ENCODE results near the gene LEMD1.

Gene LEMD1

DNA sequence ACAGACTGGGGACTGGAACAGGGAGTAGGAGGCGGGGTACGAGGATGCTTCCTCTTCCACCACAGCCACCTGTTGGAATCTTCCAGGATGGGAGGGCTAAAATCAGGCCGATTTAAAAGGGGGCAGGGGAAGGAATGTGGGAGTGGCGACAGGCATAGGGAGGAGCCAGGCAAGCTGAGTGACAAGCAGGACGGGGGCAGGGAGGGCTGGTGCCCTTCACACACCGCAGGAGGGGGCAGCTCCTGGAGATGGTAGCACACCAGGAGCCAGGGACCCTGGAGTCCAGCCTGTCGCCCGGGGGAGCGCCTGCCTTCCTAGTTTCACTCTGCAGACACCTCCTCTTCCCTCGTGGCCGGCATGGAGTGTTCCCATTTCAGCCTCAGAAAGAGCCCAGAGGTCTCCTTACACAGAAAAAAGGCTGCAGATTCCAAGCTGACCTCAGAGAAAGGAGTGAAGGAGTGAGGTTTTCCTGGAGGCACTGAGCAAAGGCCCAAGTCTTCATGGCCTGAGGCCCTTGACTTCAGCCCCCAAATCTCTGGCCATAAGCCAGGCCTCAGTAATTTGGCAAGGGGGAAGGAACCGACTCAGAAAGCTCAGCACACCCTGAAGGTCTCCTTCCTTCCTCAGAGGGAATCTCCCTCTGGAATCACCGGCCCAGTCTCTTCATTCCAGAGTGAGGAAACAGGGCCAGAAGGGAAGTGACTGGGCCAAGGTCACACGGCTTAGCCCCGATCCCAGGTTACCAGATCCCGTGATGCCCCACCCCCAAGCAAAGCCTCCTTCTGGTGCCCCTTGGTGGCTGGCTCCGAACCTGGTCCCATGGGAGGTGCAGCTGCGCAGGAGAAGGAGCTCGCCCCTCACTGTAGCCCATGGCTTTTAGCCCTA is 25.8 kb upstream of the LEMD1 start:
- TF ChIP-seq, protein P1, sequence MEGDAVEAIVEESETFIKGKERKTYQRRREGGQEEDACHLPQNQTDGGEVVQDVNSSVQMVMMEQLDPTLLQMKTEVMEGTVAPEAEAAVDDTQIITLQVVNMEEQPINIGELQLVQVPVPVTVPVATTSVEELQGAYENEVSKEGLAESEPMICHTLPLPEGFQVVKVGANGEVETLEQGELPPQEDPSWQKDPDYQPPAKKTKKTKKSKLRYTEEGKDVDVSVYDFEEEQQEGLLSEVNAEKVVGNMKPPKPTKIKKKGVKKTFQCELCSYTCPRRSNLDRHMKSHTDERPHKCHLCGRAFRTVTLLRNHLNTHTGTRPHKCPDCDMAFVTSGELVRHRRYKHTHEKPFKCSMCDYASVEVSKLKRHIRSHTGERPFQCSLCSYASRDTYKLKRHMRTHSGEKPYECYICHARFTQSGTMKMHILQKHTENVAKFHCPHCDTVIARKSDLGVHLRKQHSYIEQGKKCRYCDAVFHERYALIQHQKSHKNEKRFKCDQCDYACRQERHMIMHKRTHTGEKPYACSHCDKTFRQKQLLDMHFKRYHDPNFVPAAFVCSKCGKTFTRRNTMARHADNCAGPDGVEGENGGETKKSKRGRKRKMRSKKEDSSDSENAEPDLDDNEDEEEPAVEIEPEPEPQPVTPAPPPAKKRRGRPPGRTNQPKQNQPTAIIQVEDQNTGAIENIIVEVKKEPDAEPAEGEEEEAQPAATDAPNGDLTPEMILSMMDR (IDR thresholded peaks at IDR 0.05; ENCODE audit: borderline replicate concordance, control extremely low read depth, extremely low read depth, insufficient read depth, missing control alignments): no peak
- in situ Hi-C loops (cut with MboI; ENCODE audit: low sequenced_read_pairs, unreplicated experiment): no loop called here
- no peak for DNase-seq (ENCODE audit: low spot score)

DNA sequence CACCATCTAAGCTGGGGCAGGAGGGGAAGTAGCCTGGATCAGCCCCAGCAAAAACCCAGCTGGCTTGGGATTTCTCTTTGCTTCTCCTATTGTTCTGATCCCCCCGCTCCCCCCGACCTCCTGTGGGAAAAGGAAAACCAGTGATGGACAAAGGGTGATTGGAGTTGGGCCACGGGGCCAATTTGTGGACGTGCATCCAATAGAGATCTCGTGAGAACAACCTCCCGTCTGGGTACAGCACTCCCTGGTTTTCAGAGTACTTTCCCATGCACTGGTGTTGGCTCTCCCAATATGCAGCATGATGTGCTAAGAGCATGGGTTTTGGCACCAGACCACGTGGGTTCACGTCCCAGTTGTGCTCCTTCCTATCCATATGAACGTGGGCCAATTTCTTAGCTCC is 25.0 kb upstream of the LEMD1 start:
- in situ Hi-C loops (cut with MboI; ENCODE audit: low sequenced_read_pairs, unreplicated experiment): no loop called here
- TF ChIP-seq, protein P1 (IDR thresholded peaks at IDR 0.05; ENCODE audit: borderline replicate concordance, control extremely low read depth, extremely low read depth, insufficient read depth, missing control alignments): no peak
- DNase-seq (ENCODE audit: low spot score): no peak

DNA sequence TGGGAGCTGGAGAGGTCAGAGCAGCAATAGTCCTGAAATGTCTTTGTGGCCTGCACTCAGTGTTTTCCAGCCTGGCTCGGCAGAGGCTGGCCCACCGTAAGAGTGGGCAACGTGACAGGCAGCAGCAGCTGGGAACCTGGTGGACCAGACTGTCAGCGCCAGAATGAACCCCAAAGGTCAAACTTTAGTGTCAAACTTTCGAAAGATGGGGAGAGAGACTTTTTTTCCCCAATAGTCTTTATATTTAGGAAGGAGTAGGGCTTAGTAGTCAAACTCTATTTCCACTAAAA is 23.7 kb upstream of the LEMD1 start:
- TF ChIP-seq, protein P1 (IDR thresholded peaks at IDR 0.05; ENCODE audit: borderline replicate concordance, control extremely low read depth, extremely low read depth, insufficient read depth, missing control alignments): no peak
- in situ Hi-C loops (cut with MboI; ENCODE audit: low sequenced_read_pairs, unreplicated experiment): no loop called here
- no peak for DNase-seq (ENCODE audit: low spot score)

DNA sequence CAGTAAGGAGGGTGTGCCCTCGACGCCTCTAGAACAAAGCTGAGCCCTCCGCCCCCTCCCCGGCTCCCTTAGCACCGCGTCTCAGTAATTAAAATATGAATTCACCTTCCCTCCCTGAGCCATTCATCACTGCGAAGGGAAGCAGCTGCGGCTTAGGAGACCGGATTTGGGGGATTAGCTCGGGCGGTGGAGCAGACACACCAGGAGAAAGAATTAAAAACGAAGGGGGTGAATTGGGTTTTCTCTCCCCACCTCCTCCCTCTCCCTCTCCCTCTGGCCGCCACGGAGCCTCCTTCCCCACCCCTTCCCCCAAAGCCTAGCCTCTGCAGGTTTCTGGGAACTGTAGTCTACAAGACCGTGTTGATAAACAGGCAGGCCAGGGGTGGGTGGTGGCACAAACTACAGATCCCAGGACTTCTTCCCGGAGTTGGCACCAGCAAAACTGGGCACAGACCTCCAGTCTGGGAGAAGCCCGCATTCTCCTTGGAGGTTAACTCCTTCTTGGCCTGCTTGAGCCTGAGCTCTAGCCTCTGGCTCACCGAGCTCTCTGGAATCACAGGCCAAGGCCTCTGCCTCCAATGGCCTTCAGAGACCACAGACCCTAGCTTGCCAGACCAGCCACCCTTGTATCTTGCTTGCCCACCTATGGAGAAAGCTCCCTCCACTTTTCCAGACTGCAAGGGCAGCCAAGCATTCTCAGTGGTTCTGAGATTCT is 23.2 kb upstream of the LEMD1 start:
- in situ Hi-C loops (cut with MboI; ENCODE audit: low sequenced_read_pairs, unreplicated experiment): no loop called here
- DNase-seq (ENCODE audit: low spot score): no peak
- TF ChIP-seq, protein P1 (IDR thresholded peaks at IDR 0.05; ENCODE audit: borderline replicate concordance, control extremely low read depth, extremely low read depth, insufficient read depth, missing control alignments): no peak

DNA sequence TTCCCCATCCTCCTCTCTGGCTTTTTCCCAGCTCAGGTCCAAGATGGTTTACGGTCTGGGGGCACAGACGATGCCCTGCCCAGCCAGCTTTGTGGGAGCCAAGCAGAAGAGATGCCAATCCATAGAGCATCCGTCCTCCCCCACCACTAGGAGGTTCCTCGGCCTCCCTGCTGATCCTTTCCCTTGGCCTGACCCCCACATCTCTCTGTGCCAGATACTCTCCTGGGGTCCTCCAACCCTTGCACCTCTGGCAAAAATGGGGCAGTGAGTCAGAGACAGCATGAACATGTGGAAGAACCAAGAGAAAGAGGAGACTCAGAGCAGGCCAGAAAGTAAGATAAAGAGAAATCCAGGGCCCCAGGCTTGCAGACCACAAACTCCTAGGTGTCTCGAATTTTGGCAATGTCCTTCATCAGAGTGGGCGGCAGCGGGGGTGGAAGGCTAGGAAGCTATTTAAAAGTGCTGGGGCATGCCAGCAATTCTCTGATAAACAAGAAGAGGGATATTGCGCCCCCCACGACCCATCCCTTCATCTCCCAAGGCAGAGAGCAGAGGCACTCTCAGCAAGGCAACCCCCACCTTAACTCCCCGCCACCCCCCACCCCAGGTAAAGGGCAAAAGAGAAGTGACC is 22.6 kb upstream of the LEMD1 start:
- TF ChIP-seq, protein P1 (IDR thresholded peaks at IDR 0.05; ENCODE audit: borderline replicate concordance, control extremely low read depth, extremely low read depth, insufficient read depth, missing control alignments): no peak
- in situ Hi-C loops (cut with MboI; ENCODE audit: low sequenced_read_pairs, unreplicated experiment): no loop called here
- DNase-seq (ENCODE audit: low spot score): no peak

DNA sequence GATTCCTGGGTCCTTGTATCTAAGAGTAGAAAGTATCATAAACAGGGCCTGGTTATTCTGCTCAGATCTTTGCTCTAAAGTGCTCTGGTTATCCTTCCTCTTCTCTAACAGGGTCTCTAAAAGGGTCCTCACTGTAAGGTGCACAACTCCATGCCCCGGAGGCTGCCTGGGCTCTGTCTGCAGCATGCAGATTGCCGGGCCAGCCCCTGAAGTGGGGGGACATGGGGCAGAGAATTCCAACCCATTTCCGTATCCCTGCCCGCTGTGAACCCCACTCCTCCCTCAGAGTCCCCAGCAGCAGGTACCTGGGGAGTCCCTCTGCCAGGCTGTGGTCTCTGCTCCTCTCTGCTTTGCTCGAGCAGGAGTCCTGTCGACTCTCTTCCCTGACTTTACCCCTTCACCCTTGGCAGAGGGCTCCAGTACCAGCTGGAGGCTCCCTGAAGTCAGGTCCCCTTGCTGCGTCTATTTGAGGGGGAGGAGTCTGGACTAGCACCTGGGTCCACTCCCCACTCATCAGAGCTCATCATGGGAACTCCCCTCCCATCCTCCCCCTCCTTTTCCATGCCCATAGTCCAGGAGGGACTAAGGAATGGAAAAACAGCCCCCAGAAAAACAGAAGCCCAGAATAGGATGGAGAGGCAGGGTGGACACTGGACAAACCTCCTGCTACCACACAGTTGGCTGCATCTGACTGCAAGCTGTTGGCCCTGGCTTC is 21.9 kb upstream of the LEMD1 start:
- no peak for DNase-seq (ENCODE audit: low spot score)
- in situ Hi-C loops (cut with MboI; ENCODE audit: low sequenced_read_pairs, unreplicated experiment): no loop called here
- TF ChIP-seq, protein P1 (IDR thresholded peaks at IDR 0.05; ENCODE audit: borderline replicate concordance, control extremely low read depth, extremely low read depth, insufficient read depth, missing control alignments): no peak

Data from GM13976 (cell line).